Erythroblast (primary cell): ENCODE results near the gene AKAP8L.

Experiments used
- GATA1 ChIP-seq: IDR thresholded peaks from 2 replicates; pipeline ENCODE4 v1.6.1; 2011; ENCODE audit warnings: low read depth, mild to moderate bottlenecking, control low read depth, low read length, moderate library complexity
- POLR2A ChIP-seq: IDR thresholded peaks from 2 replicates; pipeline ENCODE4 v1.6.1; 2011; ENCODE audit warnings: mild to moderate bottlenecking, low read length

DNA sequence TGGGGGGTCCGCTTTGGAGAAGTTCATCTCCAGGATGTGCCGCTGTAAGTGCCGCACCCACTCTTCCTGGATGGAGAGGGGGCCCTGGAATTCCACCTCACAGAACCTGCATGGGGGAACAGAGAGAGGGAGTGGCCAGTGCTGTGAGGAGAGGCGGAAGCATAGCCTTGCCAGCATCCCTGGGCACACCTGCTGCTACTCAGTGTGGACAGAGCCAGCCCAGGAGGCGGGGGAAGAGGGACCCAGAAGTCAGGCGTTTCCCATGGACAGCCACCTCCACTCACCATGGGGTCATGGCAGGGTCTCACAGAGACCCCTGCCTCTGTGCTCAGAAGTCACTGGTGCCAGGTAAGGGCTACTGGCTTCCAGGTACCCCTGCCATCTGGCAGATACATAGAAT lies 4.3 kb upstream of the AKAP8L start:
- TF ChIP-seq POLR2A: no peak
- TF ChIP-seq GATA1: no peak
